ENCODE data around the gene PSME4.
"Not testable (repeated sequence)": the region's sequence is repeated elsewhere in the genome, so short reads cannot be mapped to it uniquely, and the experiment has no call there.

The PSME4 gene

DNA sequence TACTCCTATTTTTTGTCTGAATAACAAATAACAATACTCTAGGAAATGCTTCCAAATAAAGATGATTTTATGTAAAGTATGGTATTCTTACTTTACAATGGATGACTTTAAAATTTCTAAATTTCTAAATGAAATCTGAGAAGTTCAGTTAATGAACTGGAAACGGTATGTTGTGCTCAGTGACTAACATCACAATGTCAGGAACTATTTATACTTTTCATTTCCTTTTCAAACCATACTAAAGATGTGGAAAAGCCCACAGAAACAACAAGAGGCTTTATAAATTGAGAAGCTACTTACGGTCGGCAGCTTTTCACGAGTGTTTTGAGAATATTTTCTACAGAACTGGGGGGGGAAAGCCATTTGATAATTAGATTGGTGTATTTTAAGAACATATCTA is 31.1 kb downstream of the PSME4 start:
- no peak overlapping the region for H3K27ac ChIP-seq (ENCODE audit: insufficient read depth, low read length, poor library complexity, severe bottlenecking)
- no peak for DNase-seq
- H3K36me3 ChIP-seq (ENCODE audit: control insufficient read depth, insufficient read depth, low read length): peaks cover 10% of the 10 kb centered on the region
- H3K9me3 ChIP-seq (ENCODE audit: control insufficient read depth, low read length): no peaks in the 10 kb centered on the region
- no peak overlapping the region for H3K4me3 ChIP-seq (ENCODE audit: insufficient read depth, low read depth, low read length, poor library complexity, severe bottlenecking)
- H3K27me3 ChIP-seq (replicated peaks; ENCODE audit: control insufficient read depth, insufficient read depth, low read length, poor library complexity, severe bottlenecking): no peaks in the 10 kb centered on the region
- no peaks in the 10 kb centered on the region for H3K4me1 ChIP-seq (ENCODE audit: control insufficient read depth, insufficient read depth, low read length, poor library complexity, severe bottlenecking)

- Histone ChIP-seq H3K27ac (ENCODE audit: insufficient read depth, low read length, poor library complexity, severe bottlenecking) (no peak overlapping the region), H3K36me3 (ENCODE audit: control insufficient read depth, insufficient read depth, low read length) (peaks cover 14% of the 10 kb centered on the region), H3K27me3 (replicated peaks; ENCODE audit: control insufficient read depth, insufficient read depth, low read length, poor library complexity, severe bottlenecking) (no peaks in the 10 kb centered on the region), H3K4me1 (ENCODE audit: control insufficient read depth, insufficient read depth, low read length, poor library complexity, severe bottlenecking) (no peaks in the 10 kb centered on the region), H3K9me3 (ENCODE audit: control insufficient read depth, low read length) (no peaks in the 10 kb centered on the region), H3K4me3 (ENCODE audit: insufficient read depth, low read depth, low read length, poor library complexity, severe bottlenecking) (no peak overlapping the region)
- DNase-seq: no peak
Measured at GRCh38 chr2:53938904-53939303, 31.9 kb downstream of the PSME4 start.

GRCh38 chr2:53933329-53933728 is 37.5 kb downstream of the PSME4 start:
- H3K36me3 ChIP-seq (ENCODE audit: control insufficient read depth, insufficient read depth, low read length): peaks cover 40% of the 10 kb centered on the region
- H3K4me3 ChIP-seq (ENCODE audit: insufficient read depth, low read depth, low read length, poor library complexity, severe bottlenecking): no peak overlapping the region
- no peaks in the 10 kb centered on the region for H3K4me1 ChIP-seq (ENCODE audit: control insufficient read depth, insufficient read depth, low read length, poor library complexity, severe bottlenecking)
- H3K9me3 ChIP-seq (ENCODE audit: control insufficient read depth, low read length): no peaks in the 10 kb centered on the region
- no peak for DNase-seq
- H3K27me3 ChIP-seq (replicated peaks; ENCODE audit: control insufficient read depth, insufficient read depth, low read length, poor library complexity, severe bottlenecking): no peaks in the 10 kb centered on the region
- H3K27ac ChIP-seq (ENCODE audit: insufficient read depth, low read length, poor library complexity, severe bottlenecking): no peak overlapping the region

DNA sequence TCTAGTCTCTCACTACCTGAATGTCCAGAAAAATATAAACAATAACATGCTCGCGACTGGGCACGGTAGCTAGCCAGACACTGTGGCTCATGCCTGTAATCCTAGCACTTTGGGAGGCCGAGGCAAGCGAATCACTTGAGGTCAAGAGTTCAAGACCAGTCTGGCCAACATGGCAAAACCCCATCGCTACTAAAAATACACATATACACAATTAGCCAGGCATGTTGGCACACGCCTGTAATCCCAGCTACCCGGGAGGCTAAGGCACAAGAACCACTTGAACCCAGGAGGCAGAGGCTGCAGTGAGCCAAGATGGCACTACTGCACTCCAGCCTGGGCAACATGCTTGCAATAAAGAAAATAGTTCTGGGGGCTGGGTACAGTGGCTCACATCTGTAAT is 44.5 kb downstream of the PSME4 start:
- H3K27ac ChIP-seq (ENCODE audit: insufficient read depth, low read length, poor library complexity, severe bottlenecking); H3K27me3 ChIP-seq (replicated peaks; ENCODE audit: control insufficient read depth, insufficient read depth, low read length, poor library complexity, severe bottlenecking); H3K4me3 ChIP-seq (ENCODE audit: insufficient read depth, low read depth, low read length, poor library complexity, severe bottlenecking); H3K4me1 ChIP-seq (ENCODE audit: control insufficient read depth, insufficient read depth, low read length, poor library complexity, severe bottlenecking); H3K9me3 ChIP-seq (ENCODE audit: control insufficient read depth, low read length); DNase-seq: not testable (repeated sequence)
- H3K36me3 ChIP-seq (ENCODE audit: control insufficient read depth, insufficient read depth, low read length): peaks cover 63% of the 10 kb centered on the region

DNA sequence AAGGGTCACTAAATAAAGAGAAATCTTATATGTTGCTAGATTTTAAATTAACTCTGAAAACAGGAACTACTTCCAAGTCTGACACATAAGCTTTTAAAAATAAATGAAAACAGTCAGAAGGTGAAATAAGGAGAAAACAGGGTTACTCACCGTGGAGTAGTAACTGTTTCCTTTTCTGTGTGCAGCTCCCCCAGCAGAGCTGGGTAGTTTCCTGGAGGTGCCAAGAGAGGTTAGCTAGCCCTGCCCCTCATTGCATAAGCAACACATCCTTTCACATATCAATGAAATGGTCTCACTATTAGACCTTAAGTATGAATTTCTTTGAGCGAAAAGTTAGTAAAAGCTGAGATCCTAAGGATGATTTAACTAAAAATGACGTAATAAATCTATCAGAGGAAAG is 57.1 kb downstream of the PSME4 start:
- H3K27ac ChIP-seq (ENCODE audit: insufficient read depth, low read length, poor library complexity, severe bottlenecking): no peak overlapping the region

DNA sequence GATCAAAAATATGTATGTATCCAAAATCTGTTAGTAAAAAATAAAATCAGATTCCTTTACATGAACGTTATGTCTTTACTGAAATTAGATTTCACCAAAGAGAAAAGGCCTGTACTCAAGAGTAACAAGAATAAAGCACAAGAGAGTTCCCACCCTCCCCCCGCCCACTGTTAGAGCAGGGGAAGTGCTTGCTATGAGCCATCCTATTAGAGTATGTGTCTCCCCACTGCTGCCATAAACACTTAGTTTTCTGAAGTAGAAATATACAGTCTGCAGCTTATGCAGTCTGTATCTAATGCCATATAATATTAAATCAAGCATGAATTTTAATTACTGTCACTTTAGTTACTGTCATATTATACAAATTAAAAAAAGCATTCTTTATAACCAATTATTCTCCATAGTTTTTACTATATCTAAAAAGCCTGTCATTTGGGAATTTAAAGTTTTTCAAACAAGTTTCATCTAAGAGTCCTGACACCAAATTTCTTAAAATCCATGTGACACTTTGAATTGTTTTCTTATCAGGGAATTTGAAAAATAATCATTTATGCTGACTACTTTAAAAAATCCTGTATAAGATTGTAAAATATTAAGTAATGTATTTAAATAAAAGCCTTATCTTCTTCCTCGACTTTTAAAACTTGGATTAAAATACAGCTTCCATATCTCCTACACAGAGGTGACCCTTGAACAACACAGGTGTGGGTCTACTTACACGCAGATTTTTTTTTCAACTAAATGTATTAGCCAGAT is 59.2 kb downstream of the PSME4 start:
- Histone ChIP-seq H3K4me3 (ENCODE audit: insufficient read depth, low read depth, low read length, poor library complexity, severe bottlenecking) (no peak overlapping the region), H3K27me3 (replicated peaks; ENCODE audit: control insufficient read depth, insufficient read depth, low read length, poor library complexity, severe bottlenecking) (no peaks in the 10 kb centered on the region), H3K36me3 (ENCODE audit: control insufficient read depth, insufficient read depth, low read length) (peaks cover 41% of the 10 kb centered on the region), H3K4me1 (ENCODE audit: control insufficient read depth, insufficient read depth, low read length, poor library complexity, severe bottlenecking) (no peaks in the 10 kb centered on the region), H3K27ac (ENCODE audit: insufficient read depth, low read length, poor library complexity, severe bottlenecking) (no peak overlapping the region), H3K9me3 (ENCODE audit: control insufficient read depth, low read length) (no peaks in the 10 kb centered on the region)
- DNase-seq: no peak

More for the DNA sequence above, 57.1 kb downstream of the PSME4 start:
- no peak overlapping the region for H3K4me3 ChIP-seq (ENCODE audit: insufficient read depth, low read depth, low read length, poor library complexity, severe bottlenecking)
- no peaks in the 10 kb centered on the region for H3K9me3 ChIP-seq (ENCODE audit: control insufficient read depth, low read length)
- no peak for DNase-seq
- no peaks in the 10 kb centered on the region for H3K4me1 ChIP-seq (ENCODE audit: control insufficient read depth, insufficient read depth, low read length, poor library complexity, severe bottlenecking)
- H3K36me3 ChIP-seq (ENCODE audit: control insufficient read depth, insufficient read depth, low read length): peaks cover 33% of the 10 kb centered on the region
- no peaks in the 10 kb centered on the region for H3K27me3 ChIP-seq (replicated peaks; ENCODE audit: control insufficient read depth, insufficient read depth, low read length, poor library complexity, severe bottlenecking)

DNA sequence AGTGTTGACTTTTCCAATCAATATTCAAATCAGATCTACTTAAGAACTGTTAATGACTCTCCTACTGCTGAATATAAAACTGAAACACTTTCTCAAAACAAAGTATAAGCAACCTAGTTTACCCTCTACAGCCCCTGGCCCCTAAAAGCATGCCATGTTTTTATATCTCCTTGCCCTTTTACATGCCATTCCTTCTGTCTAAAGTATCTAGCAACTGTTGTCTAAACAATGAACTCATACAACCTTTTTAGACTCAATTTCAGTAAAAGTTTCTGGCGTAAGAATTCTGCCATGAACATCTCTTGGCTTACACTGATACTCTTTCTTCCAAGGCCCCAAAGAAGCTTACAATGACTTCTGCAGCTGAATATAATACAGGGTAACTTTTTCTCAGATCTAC is 63.2 kb downstream of the PSME4 start:
- DNase-seq: no peak
- Histone ChIP-seq H3K9me3 (ENCODE audit: control insufficient read depth, low read length) (no peaks in the 10 kb centered on the region), H3K4me3 (ENCODE audit: insufficient read depth, low read depth, low read length, poor library complexity, severe bottlenecking) (no peak overlapping the region), H3K4me1 (ENCODE audit: control insufficient read depth, insufficient read depth, low read length, poor library complexity, severe bottlenecking) (no peaks in the 10 kb centered on the region), H3K27ac (ENCODE audit: insufficient read depth, low read length, poor library complexity, severe bottlenecking) (no peak overlapping the region), H3K36me3 (ENCODE audit: control insufficient read depth, insufficient read depth, low read length) (peaks cover 50% of the 10 kb centered on the region), H3K27me3 (replicated peaks; ENCODE audit: control insufficient read depth, insufficient read depth, low read length, poor library complexity, severe bottlenecking) (no peaks in the 10 kb centered on the region)

- DNase-seq: no peak
- Histone ChIP-seq H3K4me3 (ENCODE audit: insufficient read depth, low read depth, low read length, poor library complexity, severe bottlenecking) (no peak overlapping the region), H3K27ac (ENCODE audit: insufficient read depth, low read length, poor library complexity, severe bottlenecking) (no peak overlapping the region), H3K36me3 (ENCODE audit: control insufficient read depth, insufficient read depth, low read length) (peaks cover 65% of the 10 kb centered on the region), H3K27me3 (replicated peaks; ENCODE audit: control insufficient read depth, insufficient read depth, low read length, poor library complexity, severe bottlenecking) (no peaks in the 10 kb centered on the region), H3K9me3 (ENCODE audit: control insufficient read depth, low read length) (no peaks in the 10 kb centered on the region), H3K4me1 (ENCODE audit: control insufficient read depth, insufficient read depth, low read length, poor library complexity, severe bottlenecking) (no peaks in the 10 kb centered on the region)
Measured at GRCh38 chr2:53905396-53905795, 65.4 kb downstream of the PSME4 start.

DNA sequence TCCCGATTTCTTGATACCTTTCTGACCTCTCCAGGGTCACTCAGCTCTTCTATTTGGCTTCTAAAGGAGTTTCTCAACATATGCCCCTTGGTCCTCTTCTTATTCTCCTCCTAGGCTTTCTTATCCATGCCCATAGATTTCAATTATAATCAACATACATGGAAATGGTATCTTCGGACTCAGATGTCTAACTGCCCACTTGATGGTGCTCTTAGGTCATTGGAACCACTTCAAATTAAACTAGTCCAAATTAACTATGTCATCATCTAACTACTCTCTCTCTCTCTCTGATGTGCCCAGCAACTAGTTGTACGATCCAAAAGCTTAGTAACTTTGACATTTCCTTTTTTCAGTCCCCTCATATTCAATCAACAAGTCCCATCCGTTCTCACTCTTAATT is 67.8 kb downstream of the PSME4 start:
- no peak for DNase-seq
- Histone ChIP-seq H3K4me3 (ENCODE audit: insufficient read depth, low read depth, low read length, poor library complexity, severe bottlenecking) (no peak overlapping the region), H3K27ac (ENCODE audit: insufficient read depth, low read length, poor library complexity, severe bottlenecking) (no peak overlapping the region), H3K9me3 (ENCODE audit: control insufficient read depth, low read length) (no peaks in the 10 kb centered on the region), H3K36me3 (ENCODE audit: control insufficient read depth, insufficient read depth, low read length) (peaks cover 62% of the 10 kb centered on the region), H3K27me3 (replicated peaks; ENCODE audit: control insufficient read depth, insufficient read depth, low read length, poor library complexity, severe bottlenecking) (no peaks in the 10 kb centered on the region), H3K4me1 (ENCODE audit: control insufficient read depth, insufficient read depth, low read length, poor library complexity, severe bottlenecking) (no peaks in the 10 kb centered on the region)

- no peak for DNase-seq
- H3K27me3 ChIP-seq (replicated peaks; ENCODE audit: control insufficient read depth, insufficient read depth, low read length, poor library complexity, severe bottlenecking): no peaks in the 10 kb centered on the region
- no peaks in the 10 kb centered on the region for H3K4me1 ChIP-seq (ENCODE audit: control insufficient read depth, insufficient read depth, low read length, poor library complexity, severe bottlenecking)
- H3K27ac ChIP-seq (ENCODE audit: insufficient read depth, low read length, poor library complexity, severe bottlenecking): no peak overlapping the region
- H3K9me3 ChIP-seq (ENCODE audit: control insufficient read depth, low read length): no peaks in the 10 kb centered on the region
- H3K4me3 ChIP-seq (ENCODE audit: insufficient read depth, low read depth, low read length, poor library complexity, severe bottlenecking): no peak overlapping the region
- peaks cover 58% of the 10 kb centered on the region for H3K36me3 ChIP-seq (ENCODE audit: control insufficient read depth, insufficient read depth, low read length)
Measured at GRCh38 chr2:53901192-53901591, 69.6 kb downstream of the PSME4 start.
